GM19193 (cell line): ENCODE measurements around the gene SYNJ1.

Experiments used
- POLR2A ChIP-seq: IDR thresholded peaks from 4 replicates; pipeline ENCODE4 v1.6.1; 2011; ENCODE audit not compliant: insufficient read depth, insufficient read length; ENCODE audit errors: extremely low read depth

SYNJ1 gene

DNA sequence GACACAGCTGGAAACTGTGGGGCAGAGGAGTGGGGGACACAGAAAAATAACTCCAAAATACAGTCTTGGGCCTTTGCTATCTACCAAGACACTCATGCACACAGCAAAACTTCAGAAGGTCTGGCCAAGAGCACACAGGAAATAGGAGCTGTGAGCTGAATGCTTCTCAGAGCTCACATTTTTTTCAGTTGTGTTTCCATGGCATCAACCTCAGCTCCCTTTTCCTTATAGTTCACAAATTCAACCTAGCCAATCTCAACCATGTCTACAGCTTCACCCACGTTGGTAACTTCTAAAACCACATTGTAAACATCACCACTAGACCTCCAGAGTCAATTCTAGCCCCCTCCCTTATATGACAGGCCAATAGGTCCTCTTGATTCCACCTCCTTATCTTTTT lies 19.6 kb upstream of the SYNJ1 start:
- no peak for TF ChIP-seq POLR2A

DNA sequence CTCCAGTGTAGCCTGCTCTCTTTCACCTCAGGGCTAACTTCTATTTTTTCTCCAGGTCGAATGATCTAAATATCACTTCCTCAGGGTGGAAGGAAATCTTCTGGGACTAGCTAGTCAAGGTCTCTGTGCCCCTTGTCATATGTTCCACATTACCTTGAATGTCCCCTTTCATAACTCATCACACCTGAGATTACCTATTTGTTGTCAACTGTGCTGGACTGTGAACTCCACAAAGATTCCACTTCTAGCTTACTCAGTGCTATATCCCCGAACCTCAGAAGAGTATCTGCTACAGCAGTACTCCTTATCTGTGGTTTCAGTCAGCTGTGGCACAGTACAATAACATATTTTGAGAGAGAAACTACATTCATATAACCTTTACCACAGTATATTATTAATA lies 14.6 kb upstream of the SYNJ1 start:
- no peak for TF ChIP-seq POLR2A

DNA sequence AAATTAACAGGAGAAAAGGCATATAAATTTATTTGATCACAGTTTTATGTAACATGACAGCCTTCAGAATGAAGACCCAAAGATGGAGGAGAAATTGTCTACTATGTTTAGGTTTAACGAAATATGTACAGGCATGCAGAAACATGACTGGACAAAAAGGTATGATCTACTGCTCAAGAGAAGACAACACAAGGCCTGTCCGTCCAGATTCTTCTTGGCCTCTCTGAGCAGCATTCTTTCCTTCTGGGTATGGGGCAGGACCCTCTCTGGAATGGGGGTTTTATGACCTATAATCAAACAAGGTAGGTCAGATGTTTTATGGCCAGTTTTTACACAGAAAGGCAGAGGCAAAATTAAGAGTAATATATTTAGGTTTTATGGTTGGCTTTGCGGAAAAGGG lies 13.5 kb upstream of the SYNJ1 start:
- no peak for TF ChIP-seq POLR2A

DNA sequence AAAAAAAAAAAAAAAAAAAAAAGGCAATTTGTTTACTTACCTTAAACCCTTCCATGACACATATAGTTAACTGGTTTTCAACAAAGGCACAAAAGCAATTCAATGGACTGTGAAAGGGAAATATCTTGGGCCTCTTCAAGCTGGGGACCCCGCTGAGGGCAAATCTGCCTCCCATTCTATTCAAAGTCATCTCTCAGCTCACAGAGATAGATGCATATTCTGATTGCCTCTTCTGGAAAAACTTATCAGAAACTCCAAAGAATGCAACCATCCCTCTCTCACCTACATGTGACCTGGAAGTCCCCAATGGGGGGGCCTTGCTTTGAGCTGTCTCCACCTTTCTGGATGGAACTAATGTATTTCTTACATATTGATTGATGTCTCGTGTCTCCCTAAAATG lies 12.1 kb upstream of the SYNJ1 start:
- TF ChIP-seq POLR2A = no peak

DNA sequence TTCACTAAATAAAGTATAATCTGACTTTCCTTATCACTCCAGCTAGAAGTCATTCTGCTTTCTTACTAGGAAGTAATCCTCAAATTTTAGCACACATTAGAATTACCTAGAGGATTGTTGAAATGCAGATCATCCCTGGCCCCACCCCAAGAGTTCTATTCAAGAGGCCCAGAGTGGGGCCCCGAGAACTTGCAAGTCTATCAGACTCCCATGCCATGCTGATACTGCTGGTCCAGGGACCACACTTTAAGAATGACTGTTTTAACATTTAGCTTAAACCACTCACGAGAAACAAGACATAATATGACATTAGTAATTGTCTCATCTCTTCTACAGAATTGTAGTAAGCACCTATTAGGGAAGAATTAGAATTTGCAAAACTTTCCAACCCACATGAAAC lies 7.7 kb upstream of the SYNJ1 start:
- no peak for TF ChIP-seq POLR2A

DNA sequence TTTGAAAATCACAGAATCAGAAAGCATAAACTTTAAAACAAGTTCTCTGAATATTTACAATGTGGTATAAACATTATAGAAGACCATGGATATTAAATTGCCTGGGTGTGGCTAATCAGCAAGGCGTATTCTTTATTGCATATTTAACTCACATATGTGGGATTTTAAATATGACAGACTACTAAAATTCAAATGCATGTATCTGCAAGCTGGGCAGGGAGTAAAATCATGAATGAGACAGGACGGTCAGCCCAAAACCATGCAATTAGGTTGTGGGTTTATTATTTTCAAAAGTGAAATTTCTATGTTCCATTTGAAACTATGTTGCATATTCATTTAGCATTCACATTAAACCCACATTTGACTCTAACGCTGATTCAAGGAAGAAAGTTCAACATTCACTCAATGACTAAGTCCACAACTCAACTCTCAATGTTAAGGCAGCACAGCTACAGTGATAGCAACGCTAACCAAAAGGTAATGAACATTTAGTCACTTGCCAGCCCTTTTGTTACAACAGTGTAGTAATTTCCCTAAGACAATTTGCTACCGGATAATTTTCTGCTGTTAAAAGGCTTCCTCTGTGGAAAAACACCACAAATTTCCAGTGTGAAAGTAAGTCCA lies 6.3 kb upstream of the SYNJ1 start:
- TF ChIP-seq POLR2A = no peak

DNA sequence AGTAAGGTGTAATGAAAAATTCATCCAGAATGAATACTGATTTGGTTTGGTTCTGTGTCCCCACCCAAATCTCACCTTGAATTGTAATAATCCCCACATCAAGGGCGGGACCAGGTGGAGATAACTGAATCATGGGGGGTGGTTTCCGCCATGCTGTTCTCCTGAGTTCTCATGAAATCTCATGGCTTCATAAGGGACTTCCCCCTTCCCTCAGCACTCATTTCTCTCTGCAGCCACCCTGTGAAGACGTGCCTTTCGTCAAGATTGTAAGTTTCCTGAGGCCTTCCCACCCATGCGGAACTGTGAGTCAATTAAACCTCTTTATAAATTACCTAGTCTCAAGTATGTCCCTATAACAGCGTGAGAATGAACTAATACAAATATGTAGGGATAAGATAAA lies 5.5 kb upstream of the SYNJ1 start:
- TF ChIP-seq POLR2A = no peak

DNA sequence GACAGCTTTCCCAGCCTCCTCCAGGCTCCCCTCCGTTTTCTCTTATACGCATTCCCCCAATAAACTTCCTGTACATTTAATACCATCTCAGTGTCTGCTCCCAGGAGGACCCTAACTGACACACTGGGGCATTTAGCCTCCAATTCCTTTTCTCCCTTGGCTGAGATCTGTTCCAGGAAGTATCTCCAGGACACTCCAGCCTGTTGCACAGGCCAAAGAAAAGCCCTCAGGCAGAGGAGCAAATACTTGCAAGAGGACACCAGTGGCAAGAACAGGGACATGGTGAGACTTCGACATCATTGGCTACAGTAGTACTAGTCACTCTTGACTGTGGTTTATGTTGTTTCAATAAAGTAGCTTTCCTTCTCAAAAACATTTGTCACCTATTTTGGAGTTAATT lies 4.7 kb upstream of the SYNJ1 start:
- no peak for TF ChIP-seq POLR2A

DNA sequence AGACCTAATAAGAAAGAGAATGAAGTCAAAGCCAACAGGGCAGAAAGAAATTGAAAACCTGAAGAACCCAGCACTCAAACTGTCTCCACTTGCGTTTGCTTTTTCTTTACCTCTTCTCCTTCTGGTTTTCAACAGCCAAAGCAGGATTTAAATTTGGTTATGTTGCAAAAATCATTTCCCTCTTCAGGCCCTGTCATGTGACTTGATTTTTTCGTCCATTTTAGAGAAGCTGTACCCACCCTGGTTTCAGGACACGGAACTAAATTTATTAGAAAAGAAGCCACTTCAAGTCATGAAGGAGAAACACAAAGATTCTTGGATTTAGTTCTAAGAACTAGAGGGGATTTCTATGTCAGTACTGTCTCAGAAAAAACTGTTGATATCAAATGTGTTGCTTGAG lies 1.0 kb upstream of the SYNJ1 start:
- TF ChIP-seq POLR2A = no peak

DNA sequence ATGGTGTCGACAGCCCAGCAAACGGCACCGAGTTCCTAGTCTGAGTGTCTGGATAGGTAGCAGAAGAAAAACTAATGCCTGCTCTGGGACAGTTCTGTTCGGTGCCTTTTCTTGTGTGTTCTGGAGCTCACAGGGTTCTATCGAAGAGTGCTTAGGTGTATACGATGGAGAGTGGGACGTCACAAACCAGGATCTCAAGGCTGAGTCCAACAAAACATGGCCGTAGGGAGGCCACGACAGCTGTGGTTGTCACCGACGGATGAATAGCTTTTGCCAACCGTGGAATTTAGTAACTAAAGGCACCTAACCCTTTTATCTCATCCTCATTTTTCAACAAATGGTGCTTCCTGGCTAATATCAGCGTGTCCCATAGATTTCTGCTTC lies 635 bp upstream of the SYNJ1 start:
- TF ChIP-seq POLR2A = no peak

DNA sequence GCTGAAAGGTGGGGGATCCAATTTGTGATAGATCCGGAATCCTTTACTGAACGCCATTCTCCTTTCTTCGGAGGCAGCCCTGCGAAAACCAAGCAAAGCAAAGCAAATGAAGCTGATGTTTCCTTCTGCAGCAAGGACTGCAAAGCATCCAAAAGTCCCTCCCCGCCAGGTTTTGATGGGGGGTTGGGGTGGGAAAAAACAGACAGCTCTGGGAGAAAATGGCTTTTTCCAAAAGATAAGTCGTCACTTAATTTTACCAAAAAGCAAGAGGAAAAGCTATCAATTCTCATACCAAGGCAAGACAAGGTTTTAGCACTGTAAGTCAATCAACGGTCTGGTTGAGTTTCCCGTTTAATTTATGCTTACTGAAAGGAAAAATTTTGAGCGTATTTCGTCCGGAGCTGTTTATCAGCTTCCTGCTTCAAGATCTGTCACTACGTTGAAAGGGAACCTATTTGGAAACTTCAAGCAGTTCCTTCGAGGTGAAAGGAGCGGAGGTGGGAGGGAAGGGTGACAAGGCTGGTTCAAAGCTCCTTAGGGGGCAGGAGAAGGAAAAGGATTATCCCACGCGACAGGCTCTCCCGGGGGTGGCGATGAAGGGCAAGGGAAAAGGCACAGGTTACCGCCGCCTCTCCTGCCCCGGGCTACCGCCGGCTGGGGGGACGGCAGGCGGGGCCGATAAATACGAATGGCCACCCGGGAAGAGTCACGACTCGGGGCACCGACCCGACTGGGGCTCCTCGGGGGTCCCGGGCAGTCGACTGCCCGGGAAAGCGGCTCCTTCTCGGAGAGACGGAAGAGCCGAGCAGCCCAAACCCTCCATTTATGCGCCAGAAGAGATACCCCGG lies 750 bp downstream of the SYNJ1 start:
- TF ChIP-seq POLR2A = no peak

DNA sequence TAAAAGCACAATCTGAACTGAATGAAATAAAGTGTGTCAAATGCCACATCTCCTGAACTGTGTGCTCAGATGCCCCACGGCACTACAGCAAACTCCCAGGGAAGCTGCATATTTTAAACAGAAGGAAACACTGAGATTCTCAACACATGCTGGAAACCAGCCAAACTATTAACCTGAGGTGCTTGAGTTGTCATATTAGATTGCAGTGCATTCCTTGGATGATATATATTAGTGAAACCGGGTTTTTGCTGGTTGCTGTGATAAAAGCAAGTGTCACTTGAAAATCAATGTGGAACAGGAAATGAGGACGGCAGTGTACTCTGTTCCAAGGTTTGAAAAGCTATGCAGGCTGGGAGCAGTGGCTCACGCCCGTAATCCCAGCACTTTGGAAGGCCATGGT lies 8.7 kb downstream of the SYNJ1 start:
- TF ChIP-seq POLR2A = no peak

DNA sequence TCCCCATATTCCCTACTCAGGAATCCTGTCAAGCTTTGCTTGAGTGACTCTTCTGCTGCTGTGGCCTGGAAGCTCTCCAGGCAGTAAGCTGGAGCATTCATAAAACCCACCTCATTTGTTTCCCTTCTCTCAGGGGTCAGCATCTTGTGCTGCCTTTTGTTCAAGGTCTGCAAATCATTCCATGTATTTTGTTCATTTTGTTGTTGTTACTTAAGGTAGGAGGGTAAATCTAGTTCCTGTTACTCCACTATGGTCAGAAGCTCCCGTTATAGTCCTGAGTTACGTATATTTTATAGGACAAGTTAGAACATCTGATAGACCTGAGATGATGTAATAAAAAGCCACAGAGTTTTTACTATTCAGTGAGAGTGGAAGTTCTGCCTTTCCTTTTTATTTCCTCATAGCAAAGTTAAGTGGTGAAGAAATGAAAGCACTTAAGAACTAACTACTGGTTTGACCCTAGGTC lies 9.9 kb downstream of the SYNJ1 start:
- no peak for TF ChIP-seq POLR2A

DNA sequence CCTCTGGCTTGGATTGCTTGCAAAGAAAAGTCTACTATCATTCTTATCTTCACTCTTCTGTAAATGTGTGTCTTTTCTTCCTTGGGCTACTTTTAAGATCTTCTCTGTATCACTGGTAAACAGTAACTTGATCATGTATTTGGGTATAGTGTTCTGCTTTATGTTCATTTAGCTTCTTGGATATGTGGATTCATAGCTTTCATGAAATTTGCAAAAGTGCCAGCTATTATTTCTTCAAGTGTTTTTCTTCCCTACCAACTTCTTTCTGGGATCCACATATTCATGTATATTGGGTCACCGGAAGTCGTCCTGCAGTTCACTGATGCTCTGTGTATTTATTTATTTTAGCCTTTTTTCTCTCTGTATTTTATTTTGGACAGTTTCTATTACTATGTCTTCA lies 11.3 kb downstream of the SYNJ1 start:
- no peak for TF ChIP-seq POLR2A

DNA sequence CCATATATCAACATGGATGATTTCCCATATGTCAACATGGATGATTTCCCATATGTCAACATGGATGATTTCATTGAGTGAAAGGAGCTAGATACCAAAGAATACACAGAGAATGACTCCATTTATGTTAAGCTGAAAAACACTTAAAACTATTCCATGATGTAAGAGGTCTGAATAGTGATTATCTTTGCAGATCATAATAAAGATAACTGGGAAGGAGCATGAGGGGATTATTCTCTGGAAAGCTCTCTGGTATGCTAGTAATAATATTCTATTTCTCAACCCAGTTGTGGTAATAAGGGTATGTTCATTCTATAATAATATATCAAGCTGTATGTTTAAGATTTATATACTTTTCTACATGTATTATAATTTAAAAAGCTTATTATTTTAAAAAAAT lies 14.1 kb downstream of the SYNJ1 start:
- TF ChIP-seq POLR2A = no peak

DNA sequence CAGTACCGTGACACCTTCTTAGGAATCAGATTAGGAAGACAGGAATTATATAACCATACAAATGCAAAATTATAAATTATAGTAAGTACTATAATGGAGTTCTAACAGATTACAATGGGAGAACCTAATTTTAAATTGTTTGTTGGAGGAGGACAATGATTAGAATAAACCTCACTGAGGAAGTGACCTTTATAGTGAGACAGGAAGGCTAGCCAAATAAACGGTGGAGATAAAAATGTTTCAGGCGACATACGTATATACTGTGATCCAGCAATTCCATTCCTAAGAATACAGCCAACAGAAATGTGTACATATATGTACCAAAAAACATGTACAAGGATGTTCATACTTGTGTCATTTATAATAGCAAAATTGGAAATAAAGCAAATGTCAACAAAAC lies 15.2 kb downstream of the SYNJ1 start:
- no peak for TF ChIP-seq POLR2A
